Left ventricle myocardium inferior (tissue), 1 donor: Measurements from ENCODE around the gene NRAP. TPM values are rescaled to one million over a fixed set of nuclear protein-coding genes. Genes with fewer than 3 reads are reported as not detected.

Experiments used
- DNase-seq: peaks from one replicate; pipeline ENCODE4 v3.0.0-alpha.2; 2020
- H3K27ac ChIP-seq: fragments of 200-600 bp; replicated peaks from 2 replicates; pipeline ENCODE4 v1.8.0; 2021
- H3K27me3 ChIP-seq: fragments of 200-600 bp; 2 replicates; pipeline ENCODE4 v1.8.0; 2021; ENCODE audit warnings: low read depth
- H3K36me3 ChIP-seq: fragments of 200-600 bp; 2 replicates; pipeline ENCODE4 v1.8.0; 2021
- H3K4me1 ChIP-seq: fragments of 200-600 bp; 2 replicates; pipeline ENCODE4 v1.8.0; 2021
- H3K4me3 ChIP-seq: fragments of 200-600 bp; 2 replicates; pipeline ENCODE4 v1.8.0; 2021; ENCODE audit warnings: mild to moderate bottlenecking, moderate library complexity
- H3K9me3 ChIP-seq: fragments of 200-600 bp; replicated peaks from 2 replicates; pipeline ENCODE4 v1.8.0; 2021
- intact Hi-C: fragments of 100-400 bp; cut with micrococcal nuclease; formaldehyde crosslinking; loops from one replicate; pipeline ENCODE4 v1.11.0; 2022
- total RNA-seq: library from RNA; stranded (reverse); fragmentation: NEBNext Ultra II Directional; extraction: Animal tissue kit (Norgen Biotek cat#: 25700); gene quantifications from one replicate; pipeline ENCODE4 v1.2.1, GENCODE V29; 2021
- TF ChIP-seq, protein P1 (sequence below): fragments of 200-600 bp; IDR thresholded peaks from 2 replicates; pipeline ENCODE4 v1.8.0; 2021; ENCODE audit warnings: antibody characterized with exemption, mild to moderate bottlenecking, borderline replicate concordance
- donor health status: DM: no; HTN: yes; CAD: no; lungs with severe emphysema.

NRAP gene
- total RNA-seq, 1 donor from 2014 or later, result 1,025 TPM

- no peak overlapping the region for H3K4me3 ChIP-seq
- DNase-seq, result no peak
- intact Hi-C loops, result no loop called here
- H3K27ac ChIP-seq, result no peak overlapping the region
- H3K4me1 ChIP-seq, result peaks cover 2% of the 10 kb centered on the region
- H3K9me3 ChIP-seq, result no peaks in the 10 kb centered on the region
- TF ChIP-seq, protein P1, sequence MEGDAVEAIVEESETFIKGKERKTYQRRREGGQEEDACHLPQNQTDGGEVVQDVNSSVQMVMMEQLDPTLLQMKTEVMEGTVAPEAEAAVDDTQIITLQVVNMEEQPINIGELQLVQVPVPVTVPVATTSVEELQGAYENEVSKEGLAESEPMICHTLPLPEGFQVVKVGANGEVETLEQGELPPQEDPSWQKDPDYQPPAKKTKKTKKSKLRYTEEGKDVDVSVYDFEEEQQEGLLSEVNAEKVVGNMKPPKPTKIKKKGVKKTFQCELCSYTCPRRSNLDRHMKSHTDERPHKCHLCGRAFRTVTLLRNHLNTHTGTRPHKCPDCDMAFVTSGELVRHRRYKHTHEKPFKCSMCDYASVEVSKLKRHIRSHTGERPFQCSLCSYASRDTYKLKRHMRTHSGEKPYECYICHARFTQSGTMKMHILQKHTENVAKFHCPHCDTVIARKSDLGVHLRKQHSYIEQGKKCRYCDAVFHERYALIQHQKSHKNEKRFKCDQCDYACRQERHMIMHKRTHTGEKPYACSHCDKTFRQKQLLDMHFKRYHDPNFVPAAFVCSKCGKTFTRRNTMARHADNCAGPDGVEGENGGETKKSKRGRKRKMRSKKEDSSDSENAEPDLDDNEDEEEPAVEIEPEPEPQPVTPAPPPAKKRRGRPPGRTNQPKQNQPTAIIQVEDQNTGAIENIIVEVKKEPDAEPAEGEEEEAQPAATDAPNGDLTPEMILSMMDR, result no peak
- peaks cover 41% of the 10 kb centered on the region for H3K27me3 ChIP-seq
- H3K36me3 ChIP-seq, result no peaks in the 10 kb centered on the region
Observed at GRCh38 chr10:113552014-113552413, 111.8 kb downstream of the NRAP start.

GRCh38 chr10:113550365-113550764 lies 113.5 kb downstream of the NRAP start:
- peaks cover 30% of the 10 kb centered on the region for H3K27me3 ChIP-seq
- H3K4me3 ChIP-seq, result no peak overlapping the region
- no peaks in the 10 kb centered on the region for H3K36me3 ChIP-seq
- no peak overlapping the region for H3K27ac ChIP-seq
- no peaks in the 10 kb centered on the region for H3K9me3 ChIP-seq
- no peak for DNase-seq
- TF ChIP-seq, protein P1, result no peak
- intact Hi-C loops, result no loop called here
- no peaks in the 10 kb centered on the region for H3K4me1 ChIP-seq

DNA sequence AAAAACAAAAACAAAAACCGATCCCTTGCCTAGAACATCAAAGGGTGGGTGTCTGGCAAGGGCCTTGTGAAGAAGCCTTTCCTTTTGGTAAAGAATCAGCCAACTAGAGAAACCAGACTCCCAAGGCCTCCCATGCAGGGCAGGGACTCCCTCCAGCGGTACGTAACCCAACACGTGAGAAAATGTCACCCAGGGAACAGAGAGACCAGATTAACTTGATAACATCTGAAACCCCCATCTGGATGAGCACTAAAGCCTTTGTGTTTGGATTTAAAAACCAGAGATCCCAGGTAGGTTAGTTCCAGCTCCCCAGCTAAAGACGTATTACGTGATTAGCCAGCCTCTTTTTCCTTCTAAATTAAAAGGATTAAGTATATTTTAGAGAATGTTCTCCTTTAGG lies 114.0 kb downstream of the NRAP start:
- Histone ChIP-seq H3K4me1 (no peaks in the 10 kb centered on the region), H3K4me3 (no peak overlapping the region), H3K36me3 (no peaks in the 10 kb centered on the region), H3K9me3 (no peaks in the 10 kb centered on the region), H3K27ac (no peak overlapping the region), H3K27me3 (peaks cover 25% of the 10 kb centered on the region)
- DNase-seq, result no peak
- TF ChIP-seq, protein P1, result no peak
- intact Hi-C loops, result no loop called here

DNA sequence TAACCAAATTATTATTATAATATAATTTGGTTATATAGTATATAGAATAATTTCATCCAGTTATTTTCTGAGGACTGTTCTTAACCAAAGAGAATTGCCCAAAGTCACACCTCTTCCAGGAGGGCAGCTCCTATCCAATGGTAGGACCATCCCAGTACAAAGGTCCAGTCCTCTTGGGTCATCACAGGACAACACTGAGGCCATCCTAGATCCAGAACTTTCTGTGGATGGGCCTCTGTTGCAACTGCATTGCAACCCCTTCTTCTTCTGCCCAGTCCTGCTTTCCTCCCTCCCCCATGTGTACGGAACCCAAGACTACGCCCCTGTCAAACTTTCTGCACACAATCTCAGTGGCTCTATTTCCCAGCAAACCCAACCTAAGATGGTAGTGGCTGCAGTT lies 116.4 kb downstream of the NRAP start:
- H3K27ac ChIP-seq, result no peak overlapping the region
- no peak overlapping the region for H3K4me3 ChIP-seq
- H3K4me1 ChIP-seq, result no peaks in the 10 kb centered on the region
- no peaks in the 10 kb centered on the region for H3K9me3 ChIP-seq
- TF ChIP-seq, protein P1, result no peak
- no peak for DNase-seq
- H3K36me3 ChIP-seq, result no peaks in the 10 kb centered on the region
- peaks cover 6% of the 10 kb centered on the region for H3K27me3 ChIP-seq
- intact Hi-C loops, result no loop called here

DNA sequence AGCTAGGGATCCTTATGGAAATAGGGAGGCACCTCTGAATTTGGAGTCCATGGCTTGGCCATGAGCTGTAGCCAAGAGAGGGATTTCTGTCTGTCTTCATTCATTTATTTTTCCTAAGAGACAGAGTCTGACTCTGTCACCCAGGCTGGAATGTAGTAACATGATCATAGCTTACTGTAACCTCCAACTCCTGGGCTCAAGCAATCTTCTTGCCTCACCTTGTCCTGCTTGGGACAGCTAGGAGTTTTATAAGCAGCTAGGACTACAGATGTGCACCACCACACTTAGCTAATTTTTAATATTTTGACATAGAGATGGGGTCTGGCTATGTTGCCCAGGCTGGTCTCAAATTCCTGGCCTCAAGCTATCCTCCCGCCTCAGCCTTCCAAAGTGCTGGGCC lies 119.4 kb downstream of the NRAP start:
- Histone ChIP-seq H3K4me3 (no peak overlapping the region), H3K36me3 (no peaks in the 10 kb centered on the region), H3K4me1 (peaks cover 12% of the 10 kb centered on the region), H3K27ac (no peak overlapping the region), H3K27me3 (peaks cover 6% of the 10 kb centered on the region), H3K9me3 (no peaks in the 10 kb centered on the region)
- intact Hi-C loops, result no loop called here
- no peak for DNase-seq
- TF ChIP-seq, protein P1, result no peak
